OCI-LY1 (cell line): ENCODE results near the gene COL7A1.

ENCODE experiments used
- EZH2 ChIP-seq: fragments of 200-600 bp; sonication (generic), shearing (Covaris generic); IDR thresholded peaks from 2 replicates; pipeline ENCODE4 v1.8.0; 2017; ENCODE audit warnings: borderline replicate concordance, mixed run types, mild to moderate bottlenecking, antibody characterized with exemption, low read length, moderate library complexity, mixed read lengths
- TF ChIP-seq, protein P1 (sequence below): fragments of 200-600 bp; sonication (generic), shearing (Covaris generic); IDR thresholded peaks from 2 replicates; pipeline ENCODE4 v1.5.1; 2017; ENCODE audit warnings: mild to moderate bottlenecking, antibody characterized with exemption, low read length, moderate library complexity, mixed read lengths

DNA sequence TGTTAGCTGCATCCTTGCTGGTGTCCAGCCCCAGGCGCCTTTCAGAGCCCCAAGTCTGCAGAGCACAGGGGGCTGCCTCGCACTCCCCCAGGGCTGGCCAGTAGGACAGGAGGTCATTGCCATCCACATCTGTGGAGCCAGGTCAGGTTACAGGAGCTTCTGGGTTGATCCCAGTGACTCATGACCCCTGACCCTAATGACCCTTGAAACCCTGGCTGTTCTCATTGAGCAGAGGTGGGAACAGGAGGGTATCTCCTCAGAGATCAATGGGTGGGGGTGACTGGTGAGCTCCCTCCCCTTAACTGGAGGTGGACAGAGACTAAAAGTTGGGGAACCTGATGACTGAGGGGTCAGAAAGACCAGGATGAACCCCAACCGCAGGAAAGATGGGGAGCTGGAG is 46.3 kb upstream of the COL7A1 start:
- TF ChIP-seq, protein P1, sequence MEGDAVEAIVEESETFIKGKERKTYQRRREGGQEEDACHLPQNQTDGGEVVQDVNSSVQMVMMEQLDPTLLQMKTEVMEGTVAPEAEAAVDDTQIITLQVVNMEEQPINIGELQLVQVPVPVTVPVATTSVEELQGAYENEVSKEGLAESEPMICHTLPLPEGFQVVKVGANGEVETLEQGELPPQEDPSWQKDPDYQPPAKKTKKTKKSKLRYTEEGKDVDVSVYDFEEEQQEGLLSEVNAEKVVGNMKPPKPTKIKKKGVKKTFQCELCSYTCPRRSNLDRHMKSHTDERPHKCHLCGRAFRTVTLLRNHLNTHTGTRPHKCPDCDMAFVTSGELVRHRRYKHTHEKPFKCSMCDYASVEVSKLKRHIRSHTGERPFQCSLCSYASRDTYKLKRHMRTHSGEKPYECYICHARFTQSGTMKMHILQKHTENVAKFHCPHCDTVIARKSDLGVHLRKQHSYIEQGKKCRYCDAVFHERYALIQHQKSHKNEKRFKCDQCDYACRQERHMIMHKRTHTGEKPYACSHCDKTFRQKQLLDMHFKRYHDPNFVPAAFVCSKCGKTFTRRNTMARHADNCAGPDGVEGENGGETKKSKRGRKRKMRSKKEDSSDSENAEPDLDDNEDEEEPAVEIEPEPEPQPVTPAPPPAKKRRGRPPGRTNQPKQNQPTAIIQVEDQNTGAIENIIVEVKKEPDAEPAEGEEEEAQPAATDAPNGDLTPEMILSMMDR: no peak
- TF ChIP-seq EZH2: no peak
